HG03432 (cell line): ENCODE results near the gene ZNF30.
"Not testable (repeated sequence)": the region's sequence is repeated elsewhere in the genome, so short reads cannot be mapped to it uniquely, and the experiment has no call there.

ENCODE experiments used
- ATAC-seq: cut with Tn5 transposase; IDR thresholded peaks from one replicate; pipeline ENCODE4 v1.9.1; 2021; ENCODE audit warnings: mild to moderate bottlenecking, moderate library complexity; ENCODE audit not compliant: unreplicated experiment

Gene ZNF30

DNA sequence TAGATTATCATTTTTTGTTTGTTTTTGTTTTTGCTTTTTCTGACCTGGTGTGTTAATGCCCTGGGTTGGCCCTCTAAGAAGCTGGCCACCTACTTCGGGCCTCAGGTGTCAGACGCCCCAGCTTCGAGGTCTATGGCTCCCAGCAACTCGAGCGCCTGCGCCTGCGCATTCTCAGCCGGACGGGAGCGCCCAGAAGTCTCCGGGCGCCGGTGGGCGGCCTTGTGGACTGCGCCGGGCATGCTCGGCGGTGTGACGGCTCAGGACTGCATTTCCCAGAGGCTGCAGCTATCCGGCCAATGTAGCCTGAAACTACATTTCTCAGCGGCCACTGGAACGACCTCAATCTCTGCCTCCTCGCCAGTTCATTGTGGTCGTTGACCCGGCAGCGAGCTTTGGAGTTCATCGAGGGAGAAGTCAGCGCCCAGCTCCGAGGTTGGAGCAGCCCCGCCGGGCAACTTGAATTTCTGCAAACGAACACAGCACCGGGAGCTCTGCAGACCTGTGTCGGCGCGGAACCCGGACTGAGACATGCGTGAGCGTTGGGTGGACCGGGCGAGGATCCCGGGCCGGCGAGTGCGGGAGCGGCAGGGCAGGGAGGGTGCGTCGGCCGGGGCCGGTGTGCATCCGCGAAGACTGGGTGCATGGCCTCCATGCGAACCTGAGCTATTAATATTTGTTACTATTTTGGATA lies at the start of gene ZNF30:
Gene ZNF30, plus strand, starts transcription at position 219 of the 691 bp plus-strand sequence. CDS start 3,045 bp downstream, outside the sequence.
- ATAC-seq = peak; percentile 95

DNA sequence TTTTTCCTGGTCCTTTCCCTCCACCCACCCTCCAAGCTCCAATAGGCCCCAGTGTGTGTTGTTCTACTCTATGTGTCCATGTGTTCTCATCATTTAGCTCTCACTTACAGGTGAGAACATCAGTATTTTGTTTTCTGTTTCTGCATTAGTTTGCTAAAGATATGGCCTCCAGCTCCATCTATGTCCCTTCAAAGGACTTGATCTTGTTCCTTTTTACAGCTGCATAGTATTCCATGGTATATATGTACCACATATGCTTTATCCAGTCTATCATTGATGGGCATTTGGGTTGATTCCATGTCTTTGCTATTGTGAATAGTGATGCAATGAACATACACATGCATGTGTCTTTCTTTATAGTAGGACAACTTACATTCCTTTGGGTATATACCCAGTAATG lies 47.1 kb upstream of the ZNF30 start:
- ATAC-seq = no peak

DNA sequence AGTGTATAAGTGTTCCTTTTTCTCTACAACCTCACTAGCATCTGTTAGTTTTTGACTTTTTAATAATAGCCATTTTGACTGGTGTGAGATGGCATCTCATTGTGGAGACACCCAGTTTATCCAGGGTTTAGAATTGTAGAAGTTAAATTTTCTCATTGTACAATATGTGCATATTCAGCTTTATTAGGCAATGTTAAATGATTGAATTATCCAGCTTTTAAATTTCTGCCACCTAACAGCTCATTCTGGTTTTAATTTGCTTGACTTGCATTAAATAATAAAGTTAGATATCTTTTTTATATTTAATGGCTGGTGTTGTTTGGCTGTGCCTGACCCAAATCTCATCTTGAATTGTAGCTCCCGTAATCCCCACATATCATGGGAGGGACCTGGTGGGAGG lies 46.7 kb upstream of the ZNF30 start:
- ATAC-seq = no peak

DNA sequence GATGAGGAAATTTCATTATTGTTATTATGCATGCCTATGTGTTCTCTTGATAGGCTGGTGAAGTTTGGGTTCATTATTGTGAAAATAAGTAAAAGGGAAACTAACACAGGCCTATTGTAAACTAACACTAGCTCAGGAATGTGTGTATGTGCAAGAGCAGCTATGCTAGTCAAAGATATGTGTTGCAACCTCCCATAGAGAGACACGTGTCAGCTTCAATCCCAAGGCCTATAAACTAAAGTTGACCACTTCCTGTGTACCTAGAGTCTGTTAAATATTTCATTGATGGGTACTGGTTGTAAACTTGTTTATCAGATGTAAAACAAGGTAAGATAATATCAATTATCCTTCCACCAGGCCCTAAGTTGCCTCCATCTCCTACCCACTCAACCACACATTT lies 44.7 kb upstream of the ZNF30 start:
- ATAC-seq = no peak

DNA sequence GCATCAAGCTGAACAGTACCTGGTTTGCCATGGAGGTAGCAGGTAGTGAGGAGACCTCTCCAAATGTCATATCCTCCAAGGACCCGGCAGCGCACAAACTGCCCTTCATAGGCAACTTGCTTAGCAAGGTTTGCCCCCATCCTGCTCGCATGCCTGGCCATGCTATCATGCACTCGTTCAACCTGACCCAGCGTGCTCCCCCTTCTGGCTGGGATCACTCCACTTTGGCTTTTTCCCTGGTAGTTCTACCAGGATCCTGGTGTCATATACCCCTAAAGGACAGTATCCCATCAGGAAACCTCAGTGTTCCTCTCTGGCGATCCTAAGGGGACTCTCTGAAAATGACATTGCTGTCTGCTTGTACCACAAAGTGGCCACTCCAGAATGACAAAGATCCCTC lies 38.6 kb upstream of the ZNF30 start:
- no peak for ATAC-seq

DNA sequence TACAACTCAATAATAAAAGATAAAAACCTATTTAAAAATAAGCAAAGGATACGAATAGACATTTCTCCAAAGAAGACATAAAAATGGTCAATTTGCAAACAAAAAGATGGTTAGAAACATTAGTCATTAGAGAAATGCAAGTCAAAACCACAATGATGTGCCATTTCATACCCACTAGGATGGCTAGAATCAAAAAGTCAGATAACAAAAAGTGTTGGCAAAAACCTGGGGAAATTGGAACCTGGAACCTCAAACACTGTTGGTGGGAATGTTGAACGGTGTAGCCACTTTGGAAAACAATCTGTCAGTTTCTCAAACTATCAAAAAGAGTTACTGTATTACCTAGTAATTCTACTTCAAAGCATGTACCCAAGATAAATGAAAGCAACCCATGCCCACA lies 26.5 kb upstream of the ZNF30 start:
- ATAC-seq = no peak

DNA sequence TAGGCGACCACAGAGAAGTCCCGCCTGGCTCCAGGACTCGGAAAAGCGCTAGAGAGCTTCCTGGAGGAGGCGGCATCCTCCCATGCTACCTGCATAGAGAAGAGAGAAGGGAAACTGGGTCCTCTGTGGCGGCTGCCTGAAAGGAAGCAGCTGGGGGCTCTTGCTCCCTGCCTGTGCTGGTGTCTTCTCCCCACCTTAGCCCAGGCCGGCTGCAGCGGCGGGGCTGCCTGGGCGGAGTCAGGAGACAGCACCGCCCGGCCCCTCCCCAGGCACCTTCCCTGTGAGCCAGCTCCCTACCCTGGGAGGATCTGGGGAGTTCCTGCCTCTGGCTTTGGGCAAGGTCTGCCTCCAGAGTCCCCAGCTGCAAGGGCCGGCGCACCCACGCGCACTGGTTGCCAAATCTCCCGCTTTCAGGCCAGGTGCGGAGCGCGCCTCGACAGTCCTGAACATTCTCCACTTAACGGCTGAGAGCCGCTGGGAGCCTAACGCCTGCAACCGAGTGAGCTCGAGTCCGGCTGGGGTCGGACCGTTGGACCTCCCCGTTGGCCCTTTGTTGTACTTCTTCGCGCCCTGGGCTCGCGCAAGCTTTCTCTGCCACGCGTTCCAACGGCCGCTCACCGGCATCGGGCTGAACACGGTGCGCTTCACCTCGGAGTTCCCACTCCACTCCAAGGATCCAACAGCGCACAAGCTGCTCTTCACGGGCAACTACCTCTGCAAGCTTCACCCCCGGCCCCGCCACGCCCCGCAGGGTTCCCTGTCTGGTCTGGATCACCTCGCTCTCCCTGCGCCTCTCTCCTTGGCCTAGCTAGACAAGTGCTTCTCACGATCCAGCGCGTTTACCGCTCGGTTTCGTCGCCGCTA lies 21.8 kb upstream of the ZNF30 start:
- ATAC-seq = no peak

DNA sequence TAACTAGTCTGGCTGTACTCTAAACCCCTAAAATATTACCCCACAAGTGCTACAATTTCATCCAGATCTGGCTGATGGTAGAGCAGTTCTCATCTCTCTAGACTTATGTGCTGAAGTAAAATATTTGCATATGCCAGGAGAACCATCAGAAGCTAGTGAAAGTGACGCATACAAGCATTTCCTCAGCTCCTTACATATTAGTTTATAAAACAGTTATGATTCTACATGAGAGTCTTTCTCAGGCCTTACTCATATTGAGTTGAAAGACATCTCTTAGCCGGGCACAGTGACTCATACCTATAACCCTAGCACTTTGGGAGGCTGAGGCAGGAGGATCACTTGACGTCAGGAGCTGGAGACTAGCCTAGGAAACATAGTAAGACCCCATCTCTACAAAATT lies 15.9 kb upstream of the ZNF30 start:
- no peak for ATAC-seq

DNA sequence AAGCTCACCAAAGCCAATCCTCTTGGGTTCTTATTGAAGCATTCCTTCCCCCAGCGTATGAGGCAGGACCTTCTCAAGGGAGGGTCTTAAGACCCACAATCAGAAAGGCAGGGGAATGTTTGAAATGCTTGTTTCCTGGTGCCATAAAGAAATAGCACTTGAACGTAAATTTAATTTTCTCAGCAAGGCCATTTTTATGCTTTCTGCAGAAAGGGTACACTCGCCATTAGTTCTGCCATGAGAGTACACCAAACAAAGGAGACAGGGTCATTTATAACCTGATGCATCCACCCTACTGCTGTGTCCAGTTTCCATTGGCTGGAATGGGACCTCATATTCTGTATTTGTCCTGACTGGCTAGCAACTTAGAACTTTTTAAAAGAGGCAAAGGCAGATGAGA lies 9.6 kb upstream of the ZNF30 start:
- ATAC-seq = not testable (repeated sequence)

DNA sequence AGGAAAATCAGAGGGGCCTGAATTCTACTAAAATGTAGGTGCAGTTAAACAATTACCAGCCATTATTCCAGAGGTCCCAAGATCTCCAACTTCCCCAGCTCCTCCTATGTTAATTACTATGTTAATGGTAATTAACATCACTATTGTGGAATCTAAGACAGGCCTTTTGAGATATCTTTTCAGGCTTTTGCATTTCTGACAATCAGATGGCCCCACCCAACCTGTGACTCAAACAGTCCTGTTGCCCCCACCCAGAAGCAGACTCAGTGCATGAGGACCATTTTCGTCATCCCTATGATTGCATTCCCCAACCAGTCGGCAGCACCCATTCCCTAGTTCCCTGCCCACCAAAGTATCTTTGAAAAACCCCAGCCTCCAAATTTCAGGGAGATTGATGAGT lies 8.5 kb upstream of the ZNF30 start:
- ATAC-seq = no peak

DNA sequence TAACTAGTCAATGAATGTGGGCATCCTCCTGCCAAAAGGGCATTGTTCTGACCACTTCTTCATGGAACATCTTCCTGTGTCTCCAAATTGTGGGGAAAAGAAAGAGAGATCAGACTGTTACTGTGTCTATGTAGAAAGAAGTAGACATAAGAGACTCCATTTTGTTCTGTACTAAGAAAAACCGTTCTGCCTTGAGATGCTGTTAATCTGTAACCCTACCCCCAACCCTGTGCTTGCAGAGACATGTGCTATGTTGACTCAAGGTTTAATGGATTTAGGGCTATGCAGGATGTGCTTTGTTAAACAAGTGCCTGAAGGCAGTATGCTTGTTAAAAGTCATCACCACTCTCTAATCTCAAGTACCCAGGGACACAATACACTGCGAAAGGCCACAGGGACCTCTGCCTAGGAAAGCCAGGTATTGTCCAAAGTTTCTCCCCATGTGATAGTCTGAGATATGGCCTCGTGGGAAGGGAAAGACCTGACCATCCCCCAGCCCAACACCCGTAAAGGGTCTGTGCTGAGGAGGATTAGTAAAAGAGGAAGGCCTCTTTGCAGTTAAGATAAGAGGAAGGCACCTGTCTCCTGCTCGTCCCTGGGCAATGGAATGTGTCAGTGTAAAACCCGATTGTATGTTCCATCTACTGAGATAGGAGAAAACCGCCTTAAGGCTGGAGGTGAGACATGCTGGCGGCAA lies 6.5 kb upstream of the ZNF30 start:
- not testable (repeated sequence) for ATAC-seq

DNA sequence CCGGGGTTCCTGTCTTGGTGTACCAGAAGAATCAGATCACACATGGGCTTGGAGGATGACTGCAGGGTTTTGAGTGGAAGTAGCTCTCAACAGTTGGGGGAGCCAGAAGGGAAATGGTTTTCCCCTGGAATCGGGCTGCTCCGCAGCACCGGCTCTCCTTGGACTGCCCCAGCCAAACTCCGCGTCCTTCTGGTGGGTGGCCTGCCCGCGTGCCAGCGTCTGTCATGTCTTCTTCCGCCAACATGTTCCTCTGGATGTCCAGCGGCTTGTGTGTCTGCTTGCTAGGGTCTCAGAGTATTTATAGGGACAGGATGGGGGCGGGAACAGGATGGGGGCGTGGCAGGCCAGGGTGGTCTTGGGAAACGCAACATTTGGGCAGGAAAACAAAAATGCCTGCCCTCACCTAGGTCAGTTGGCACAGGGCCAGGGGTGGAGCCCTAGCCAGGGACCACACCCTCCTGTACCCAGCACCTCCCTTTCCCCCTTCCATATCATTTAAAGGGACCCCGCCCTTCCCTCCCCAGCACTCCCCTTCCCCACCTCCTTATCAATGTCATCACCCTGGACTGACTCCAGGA lies 1.3 kb upstream of the ZNF30 start:
- no peak for ATAC-seq

DNA sequence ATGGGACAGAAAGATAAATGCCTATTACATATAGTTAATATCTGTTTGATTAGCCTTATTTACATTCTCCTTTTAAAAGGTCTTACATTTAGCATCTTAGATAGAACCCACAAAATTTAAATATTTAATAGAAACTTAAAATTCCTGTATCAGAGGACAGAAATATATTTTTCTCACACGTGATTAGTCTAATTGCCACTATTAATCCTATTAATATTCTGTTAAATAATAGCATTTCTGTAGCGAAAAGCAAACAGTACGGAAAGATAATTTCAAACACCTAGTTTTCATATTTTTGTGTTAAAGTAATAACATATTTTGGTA lies 380 bp upstream of the ZNF30 start:
- no peak for ATAC-seq

DNA sequence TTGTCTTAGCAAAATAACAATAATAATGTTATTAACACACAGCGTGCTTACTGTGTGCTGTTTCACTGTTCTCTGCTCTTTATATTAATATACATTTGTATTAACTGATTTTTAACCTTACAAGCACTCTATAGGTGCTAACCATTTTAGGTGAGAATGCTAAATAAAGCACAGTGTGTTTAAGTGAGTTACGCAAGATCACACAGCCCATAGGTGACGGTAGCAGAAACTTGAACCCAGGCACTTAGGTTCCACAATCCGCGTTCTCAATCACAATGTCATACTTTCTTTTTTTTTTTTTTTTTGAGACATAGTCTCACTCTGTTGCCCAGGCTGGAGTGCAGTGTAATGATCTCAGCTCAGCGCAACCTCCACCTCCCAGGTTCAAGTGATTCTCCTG lies 5.8 kb downstream of the ZNF30 start:
- ATAC-seq = no peak

DNA sequence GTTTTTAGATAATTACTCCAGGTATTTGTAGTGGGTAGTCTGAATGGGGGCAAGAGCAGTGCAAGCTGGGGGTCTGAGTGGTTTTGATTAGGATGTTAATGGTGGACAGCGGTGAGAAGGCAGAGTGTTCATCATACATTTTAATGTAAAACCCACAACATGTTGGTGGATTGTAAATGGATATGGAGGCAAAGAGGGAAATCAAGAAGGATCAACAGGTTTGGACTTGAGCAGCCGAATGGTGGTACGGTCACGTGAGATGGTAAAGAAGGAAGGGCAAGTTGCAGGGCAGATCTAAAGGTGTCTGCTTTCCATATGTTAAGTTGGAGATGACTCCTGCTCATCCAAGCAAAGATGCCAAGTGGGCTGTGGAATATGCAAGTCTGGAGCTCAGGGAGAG lies 9.5 kb downstream of the ZNF30 start:
- no peak for ATAC-seq

DNA sequence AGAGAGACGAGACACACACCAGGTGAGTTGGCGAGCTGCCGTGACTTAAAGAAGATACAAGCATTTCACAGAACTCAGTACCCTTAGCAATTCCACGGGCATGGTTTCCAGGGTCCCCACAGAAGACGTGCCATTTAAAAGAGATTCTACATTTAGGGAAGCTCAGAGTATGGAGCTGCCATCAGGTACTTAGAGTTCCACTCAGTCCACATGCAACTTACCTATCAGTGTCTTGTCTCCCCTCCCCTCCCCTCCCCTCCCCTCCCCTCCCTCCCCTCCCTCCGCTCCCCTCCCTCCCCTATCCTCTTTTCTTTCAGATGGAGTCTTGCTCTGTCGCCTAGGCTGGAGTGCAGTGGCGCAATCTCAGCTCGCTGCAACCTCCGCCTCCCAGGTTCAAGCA lies 12.2 kb downstream of the ZNF30 start:
- no peak for ATAC-seq

DNA sequence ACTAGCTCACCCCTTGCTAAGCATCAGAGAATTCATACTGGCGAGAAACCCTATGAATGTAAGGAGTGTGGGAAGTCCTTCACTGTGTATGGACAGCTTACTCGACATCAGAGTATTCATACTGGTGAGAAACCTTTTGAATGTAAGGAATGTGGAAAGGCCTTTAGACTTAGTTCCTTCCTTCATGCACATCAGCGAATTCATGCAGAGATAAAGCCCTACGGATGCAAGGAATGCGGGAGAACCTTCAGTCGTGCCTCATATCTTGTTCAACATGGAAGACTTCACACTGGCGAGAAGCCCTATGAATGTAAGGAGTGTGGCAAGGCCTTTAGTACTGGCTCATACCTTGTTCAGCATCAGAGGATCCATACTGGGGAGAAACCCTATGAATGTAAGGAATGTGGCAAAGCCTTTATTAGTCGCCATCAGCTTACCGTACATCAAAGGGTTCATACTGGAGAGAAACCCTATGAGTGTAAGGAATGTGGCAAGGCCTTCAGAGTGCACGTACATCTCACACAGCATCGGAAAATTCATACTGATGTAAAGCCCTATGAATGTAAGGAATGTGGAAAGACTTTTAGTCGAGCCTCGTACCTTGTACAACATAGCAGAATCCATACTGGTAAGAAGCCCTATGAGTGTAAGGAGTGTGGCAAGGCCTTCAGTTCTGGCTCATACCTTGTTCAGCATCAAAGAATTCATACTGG lies 17.3 kb downstream of the ZNF30 start:
- no peak for ATAC-seq

DNA sequence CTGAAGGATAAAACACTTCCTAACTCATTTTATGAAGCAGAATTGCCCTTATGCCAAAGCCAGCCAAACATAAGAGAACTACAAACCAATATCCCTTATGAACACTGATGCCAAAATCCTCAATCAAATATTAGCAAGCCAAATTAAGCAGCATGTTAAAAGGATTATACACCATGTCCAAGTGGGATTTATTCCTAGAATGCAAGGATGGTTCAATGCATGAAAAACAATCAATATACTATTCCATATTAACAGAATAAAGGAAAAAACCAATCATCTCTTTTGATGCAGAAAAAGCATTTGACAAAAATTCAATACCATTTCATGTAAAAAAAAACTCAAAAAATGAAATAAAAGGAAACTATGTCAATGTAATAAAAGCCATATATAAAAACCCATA lies 26.4 kb downstream of the ZNF30 start:
- no peak for ATAC-seq

DNA sequence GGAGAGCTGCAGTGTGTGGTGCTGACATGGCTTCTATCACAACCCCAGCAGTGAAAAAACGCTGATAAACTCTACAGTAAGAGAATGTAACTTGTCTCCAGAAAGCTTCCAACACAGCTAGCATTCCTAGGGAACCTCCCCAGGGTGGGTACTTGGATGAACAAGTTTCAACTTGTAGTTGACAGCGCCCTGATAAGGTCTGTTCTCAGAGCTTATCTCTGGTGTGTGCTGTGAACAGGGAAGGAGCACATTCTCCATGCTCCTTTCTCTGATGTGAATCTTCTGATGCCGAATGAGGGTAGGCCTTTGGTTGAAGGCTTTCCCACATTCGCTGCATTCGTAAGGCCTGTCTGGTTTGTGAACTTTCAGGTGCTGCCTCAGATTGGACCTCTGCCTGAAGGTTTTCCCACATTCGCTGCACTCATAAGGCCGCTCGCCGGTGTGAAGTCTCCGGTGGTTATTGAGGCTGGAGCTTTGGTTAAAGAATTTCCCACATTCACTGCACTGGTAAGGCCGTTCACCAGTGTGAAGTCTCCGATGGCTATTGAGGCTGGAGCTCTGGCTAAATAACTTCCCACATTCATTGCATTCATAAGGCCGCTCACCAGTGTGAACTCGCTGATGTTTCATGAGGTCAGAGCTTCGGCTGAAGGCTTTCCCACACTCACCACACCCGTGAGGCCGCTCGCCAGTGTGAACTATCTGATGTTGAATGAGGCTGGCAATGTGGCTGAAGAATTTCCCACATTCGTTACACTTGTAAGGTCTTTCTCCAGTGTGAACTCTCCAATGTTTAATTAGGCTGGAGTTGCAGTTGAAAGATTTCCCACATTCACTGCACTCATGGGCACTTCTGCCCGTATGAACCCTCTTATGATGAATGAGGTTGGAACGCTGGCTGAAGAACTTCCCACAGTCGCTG lies 31.4 kb downstream of the ZNF30 start:
- no peak for ATAC-seq

DNA sequence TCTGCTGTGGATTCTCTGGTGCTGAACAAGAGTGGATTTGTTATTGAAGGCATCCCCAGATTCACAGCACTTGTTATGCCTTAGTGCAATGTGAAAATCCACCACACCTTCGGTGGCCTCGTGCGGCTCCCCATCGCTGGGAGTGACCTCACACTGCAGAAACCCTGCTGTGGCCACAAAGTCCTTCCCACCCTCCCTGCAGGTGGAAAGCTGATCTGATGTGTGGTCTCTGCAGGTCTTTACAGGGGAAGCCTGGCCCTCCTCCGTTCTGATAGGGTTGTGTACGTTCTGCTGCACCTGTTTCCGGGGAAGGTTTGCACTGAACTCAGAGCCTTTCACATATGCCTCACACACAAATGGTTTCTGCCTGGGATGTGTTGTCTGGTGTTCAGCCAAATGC lies 32.3 kb downstream of the ZNF30 start:
- ATAC-seq = no peak
